ENCODE results near the gene COL4A6. TPM values are rescaled to one million over a fixed set of nuclear protein-coding genes. Genes with fewer than 3 reads are reported as not detected.

The COL4A6 gene
- total and polyA plus RNA-seq, 9 donors = 3.3 to 32.1 (median 11.7) TPM

DNA sequence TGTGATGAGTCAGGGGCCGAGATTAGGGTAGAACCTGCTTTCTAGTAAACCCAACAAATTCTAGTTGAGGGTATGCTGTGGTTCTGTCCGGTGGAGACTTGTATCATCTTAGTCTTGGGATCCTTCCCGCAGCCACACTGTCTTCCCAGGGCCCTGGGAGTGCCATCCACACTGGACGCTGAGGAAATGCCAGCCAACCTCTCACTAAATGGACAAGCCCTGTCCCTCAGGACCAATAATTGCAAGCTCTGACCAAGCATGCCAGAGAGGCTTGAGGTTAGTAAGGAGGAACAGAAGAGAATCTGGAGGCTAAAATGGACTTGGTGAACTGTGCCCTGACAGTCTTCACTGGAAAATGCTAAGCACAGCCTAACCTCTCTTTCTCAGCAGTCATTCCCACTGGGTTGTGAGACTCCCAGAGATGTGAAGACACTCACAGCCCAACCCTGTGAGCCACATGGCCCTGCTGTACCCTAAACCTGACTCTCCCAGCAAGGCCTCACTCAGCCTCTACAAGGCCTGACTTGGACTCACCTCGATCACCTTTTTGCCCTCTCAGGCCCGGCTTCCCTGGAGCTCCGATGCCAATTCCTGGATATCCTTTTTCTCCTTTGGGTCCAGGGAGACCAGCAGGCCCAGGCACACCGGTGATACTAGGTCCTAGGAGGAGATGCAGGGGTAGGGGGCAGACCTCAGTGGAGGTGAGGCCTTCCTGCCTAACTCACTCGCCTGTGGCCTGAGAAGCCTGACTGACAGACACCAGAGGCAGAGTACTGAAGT lies 269.1 kb downstream of the COL4A6 start:
- WGBS, 3 donors = 78 to 87% (median 78%) methylated on average over 9 of the region's 9 CpGs
- no peak overlapping the region for H3K4me3 ChIP-seq
- intact Hi-C loops (cut with DNase I) = no loop called here
- H3K27me3 ChIP-seq = no peaks in the 10 kb centered on the region
- H3K4me1 ChIP-seq (ENCODE audit: insufficient read depth) = no peaks in the 10 kb centered on the region
- no peak for TF ChIP-seq POLR2A (IDR thresholded peaks at IDR 0.05)
- TF ChIP-seq, protein P1, sequence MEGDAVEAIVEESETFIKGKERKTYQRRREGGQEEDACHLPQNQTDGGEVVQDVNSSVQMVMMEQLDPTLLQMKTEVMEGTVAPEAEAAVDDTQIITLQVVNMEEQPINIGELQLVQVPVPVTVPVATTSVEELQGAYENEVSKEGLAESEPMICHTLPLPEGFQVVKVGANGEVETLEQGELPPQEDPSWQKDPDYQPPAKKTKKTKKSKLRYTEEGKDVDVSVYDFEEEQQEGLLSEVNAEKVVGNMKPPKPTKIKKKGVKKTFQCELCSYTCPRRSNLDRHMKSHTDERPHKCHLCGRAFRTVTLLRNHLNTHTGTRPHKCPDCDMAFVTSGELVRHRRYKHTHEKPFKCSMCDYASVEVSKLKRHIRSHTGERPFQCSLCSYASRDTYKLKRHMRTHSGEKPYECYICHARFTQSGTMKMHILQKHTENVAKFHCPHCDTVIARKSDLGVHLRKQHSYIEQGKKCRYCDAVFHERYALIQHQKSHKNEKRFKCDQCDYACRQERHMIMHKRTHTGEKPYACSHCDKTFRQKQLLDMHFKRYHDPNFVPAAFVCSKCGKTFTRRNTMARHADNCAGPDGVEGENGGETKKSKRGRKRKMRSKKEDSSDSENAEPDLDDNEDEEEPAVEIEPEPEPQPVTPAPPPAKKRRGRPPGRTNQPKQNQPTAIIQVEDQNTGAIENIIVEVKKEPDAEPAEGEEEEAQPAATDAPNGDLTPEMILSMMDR (IDR thresholded peaks at IDR 0.05) = no peak
- no peaks in the 10 kb centered on the region for H3K36me3 ChIP-seq
- DNase-seq = no peak
- no peaks in the 10 kb centered on the region for H3K9me3 ChIP-seq
- no peak overlapping the region for H3K27ac ChIP-seq

DNA sequence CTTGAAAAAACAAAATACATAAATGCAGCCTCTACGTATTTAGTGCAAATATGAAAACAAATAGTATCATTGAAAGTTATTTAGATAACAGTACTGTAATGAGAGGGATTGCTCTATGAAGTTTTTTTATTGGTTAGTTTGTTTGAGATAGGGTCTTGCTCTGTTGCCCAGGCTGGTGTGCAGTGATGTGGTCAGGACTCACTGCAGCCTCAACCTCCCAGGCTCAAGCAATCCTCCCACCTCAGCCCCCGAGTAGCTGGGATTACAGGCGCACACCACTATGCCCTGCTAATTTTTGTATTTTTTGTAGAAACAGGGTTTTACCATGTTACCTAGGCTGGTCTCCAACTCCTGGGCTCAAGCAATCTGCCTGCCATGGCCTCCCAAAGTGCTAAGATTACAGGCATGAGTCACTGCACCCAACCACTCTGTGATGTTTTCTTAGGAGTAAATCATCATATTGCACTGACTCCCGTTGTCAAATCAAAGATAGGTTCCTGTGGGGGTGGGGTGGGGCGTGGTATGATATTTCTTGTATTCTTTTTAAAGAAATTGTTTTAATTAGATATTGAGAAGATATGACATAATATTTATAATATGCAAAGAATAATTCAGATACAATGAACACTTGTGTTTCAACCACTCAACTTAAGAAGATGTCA lies 270.9 kb downstream of the COL4A6 start:
- peak in 1 of 5 donors; percentile 12 for DNase-seq
- intact Hi-C loops (cut with DNase I) = no loop called here
- TF ChIP-seq EP300 (IDR thresholded peaks at IDR 0.05) (no peak), POLR2A (IDR thresholded peaks at IDR 0.05) (no peak)
- TF ChIP-seq, protein P1 (IDR thresholded peaks at IDR 0.05) = no peak
- no peaks in the 10 kb centered on the region for H3K36me3 ChIP-seq
- no peaks in the 10 kb centered on the region for H3K9me3 ChIP-seq
- no peak overlapping the region for H3K4me3 ChIP-seq
- WGBS, 3 donors = 53 to 62% (median 56%) methylated on average over 5 of the region's 5 CpGs
- H3K27ac ChIP-seq = no peak overlapping the region
- H3K4me1 ChIP-seq (ENCODE audit: insufficient read depth) = no peaks in the 10 kb centered on the region
- H3K27me3 ChIP-seq = no peaks in the 10 kb centered on the region

DNA sequence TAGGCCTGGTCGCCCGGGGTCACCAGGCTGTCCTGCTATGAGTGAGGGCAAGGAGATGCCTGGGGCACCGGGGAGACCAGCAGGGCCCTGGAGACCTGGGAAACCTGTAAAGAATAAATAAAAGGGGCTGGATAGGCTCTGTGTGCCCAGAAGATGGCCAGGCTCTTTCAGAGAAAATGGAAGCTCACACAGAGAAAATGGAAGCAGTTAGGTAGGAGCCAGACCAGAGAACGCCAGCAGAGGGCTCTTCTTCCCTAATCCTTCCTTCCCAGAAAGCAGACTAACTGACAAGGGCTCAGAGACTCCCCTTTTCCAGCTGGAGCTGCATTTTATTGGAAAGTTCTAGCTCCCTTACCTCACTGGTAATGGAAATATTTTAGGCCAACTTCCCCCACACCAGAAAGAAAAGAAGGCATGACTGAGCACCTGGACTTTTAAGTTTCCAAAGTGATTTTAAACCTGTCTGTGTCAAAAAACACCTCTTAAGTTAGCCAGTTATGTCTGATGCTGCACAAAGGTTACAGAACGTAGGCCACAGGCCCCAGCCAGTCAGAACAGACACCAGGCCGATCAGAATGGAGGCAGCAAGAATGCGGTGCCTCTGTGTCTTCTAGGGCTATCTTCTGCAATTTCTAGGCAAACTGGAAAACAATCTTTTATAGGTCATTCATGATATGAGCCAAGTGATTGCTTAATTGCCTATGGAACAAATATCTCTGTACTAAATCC lies 272.7 kb downstream of the COL4A6 start:
- no peak overlapping the region for H3K4me3 ChIP-seq
- no peaks in the 10 kb centered on the region for H3K4me1 ChIP-seq (ENCODE audit: insufficient read depth)
- no peaks in the 10 kb centered on the region for H3K9me3 ChIP-seq
- 53 to 61% (median 55%) methylated on average over 7 of the region's 7 CpGs for WGBS, 3 donors
- no peak overlapping the region for H3K27ac ChIP-seq
- TF ChIP-seq POLR2A (IDR thresholded peaks at IDR 0.05) (no peak), EP300 (IDR thresholded peaks at IDR 0.05) (no peak)
- TF ChIP-seq, protein P1 (IDR thresholded peaks at IDR 0.05) = no peak
- intact Hi-C loops (cut with DNase I) = no loop called here
- no peaks in the 10 kb centered on the region for H3K36me3 ChIP-seq
- no peaks in the 10 kb centered on the region for H3K27me3 ChIP-seq
- peak in 2 of 5 donors; percentile 13 to 48 for DNase-seq

DNA sequence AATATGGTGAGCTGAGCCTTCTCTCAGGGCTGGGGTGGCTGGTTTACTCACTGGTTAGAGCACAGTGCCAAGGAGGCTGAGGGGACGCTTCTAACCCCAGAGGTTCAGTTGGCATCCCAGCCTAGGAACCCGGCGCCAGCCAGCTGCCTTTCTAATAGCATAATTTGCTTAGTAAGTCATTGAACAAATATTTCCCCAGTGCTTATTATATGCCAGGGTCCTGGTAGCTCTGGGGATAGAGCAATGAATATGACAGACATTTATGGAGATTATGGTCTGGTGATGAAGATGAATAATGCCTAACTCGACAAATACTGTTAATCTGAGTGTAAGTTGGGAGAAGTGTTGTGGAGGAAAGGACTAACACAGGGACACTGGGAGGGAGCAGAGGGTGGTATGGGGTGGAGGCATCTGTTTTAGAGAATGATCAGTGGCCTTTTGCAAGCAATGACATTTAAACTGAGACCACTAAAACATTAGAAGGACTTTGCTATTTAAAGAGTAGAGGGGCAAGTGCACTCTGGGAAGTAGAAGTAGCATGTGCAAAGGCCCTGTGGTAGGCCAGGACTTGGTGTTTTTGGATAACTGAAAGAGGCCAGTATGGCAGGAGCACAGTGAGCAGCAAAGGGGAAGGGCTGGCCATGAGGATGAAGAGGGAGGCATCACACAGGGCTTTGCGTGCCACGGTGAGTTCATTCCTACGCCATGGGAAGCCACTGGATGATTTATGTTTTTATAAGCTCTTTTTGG lies 274.7 kb downstream of the COL4A6 start:
- Histone ChIP-seq H3K27me3 (no peaks in the 10 kb centered on the region), H3K36me3 (no peaks in the 10 kb centered on the region), H3K27ac (no peak overlapping the region), H3K4me1 (ENCODE audit: insufficient read depth) (no peaks in the 10 kb centered on the region), H3K4me3 (no peak overlapping the region), H3K9me3 (no peaks in the 10 kb centered on the region)
- intact Hi-C loops (cut with DNase I) = no loop called here
- DNase-seq = no peak
- TF ChIP-seq EP300 (IDR thresholded peaks at IDR 0.05) = no peak
- TF ChIP-seq, protein P1 (IDR thresholded peaks at IDR 0.05) = no peak
- no peak for TF ChIP-seq POLR2A (IDR thresholded peaks at IDR 0.05)
- 82 to 91% (median 91%) methylated on average over 7 of the region's 7 CpGs for WGBS, 3 donors
